Ovary (tissue), 9 donors: ENCODE measurements around the gene GLIPR1. TPM values are rescaled to one million over a fixed set of nuclear protein-coding genes. Genes with fewer than 3 reads are reported as not detected.

Experiments
- DNase-seq, 5 donors: peaks; one replicate each; pipeline ENCODE4 v3.0.0-alpha.2; 2019 to 2020
- H3K27ac ChIP-seq, 2 donors: fragments of 200-600 bp; one replicate each; pipeline versions ENCODE4 v1.5.1 to v1.8.0; 2019 to 2022
- H3K27me3 ChIP-seq: fragments of 200-600 bp; one replicate; pipeline ENCODE4 v1.8.0; 2022
- H3K36me3 ChIP-seq: fragments of 200-600 bp; sonication (generic); one replicate; pipeline ENCODE4 v1.5.1; 2019
- H3K4me1 ChIP-seq: one replicate; pipeline ENCODE4 v1.8.1; 2013; ENCODE audit warnings: mild to moderate bottlenecking, moderate library complexity; ENCODE audit not compliant: insufficient read depth
- H3K4me3 ChIP-seq: fragments of 200-600 bp; sonication (generic); one replicate; pipeline ENCODE4 v1.5.1; 2017
- H3K9me3 ChIP-seq, 2 donors: fragments of 200-600 bp in 1 of 2; sonication (generic) in 1 of 2; one replicate each; pipeline versions ENCODE4 v1.5.1 to v1.8.1; 2013 to 2019; ENCODE audit warnings: mild to moderate bottlenecking in 1 of 2, moderate library complexity in 1 of 2
- EP300 ChIP-seq: sonication (generic); formaldehyde crosslinking; IDR thresholded peaks from one replicate; pipeline ENCODE4 v1.6.1; 2017; ENCODE audit warnings: antibody characterized with exemption
- POLR2A ChIP-seq: fragments of 450-650 bp; IDR thresholded peaks from one replicate; pipeline ENCODE4 v1.6.1; 2017; ENCODE audit warnings: antibody characterized with exemption, mild to moderate bottlenecking, moderate library complexity
- WGBS, 3 donors: extraction: QIAGEN DNeasy Blood & Tissue Kit in 1 of 3; methylation state at CpG; one replicate each; pipeline versions ENCODE4 v1.1.5 to v1.1.7; 2013 to 2017; 5-methylcytosine and 5-hydroxymethylcytosine counted together
- intact Hi-C, 4 donors: fragments of 100-400 bp; cut with DNase I; formaldehyde crosslinking; loops; one replicate each; pipeline versions ENCODE4 v1.11.0 to v1.15.1; 2022 to 2023
- polyA plus RNA-seq, 2 donors: library from polyadenylated mRNA; stranded (reverse); fragments of 200-250 nt in 1 of 2; fragments of 350-450 nt in 1 of 2; fragmentation: Illumina TruSeq in 1 of 2; extraction: RNeasy Lipid Tissue Mini Kit (QIAGEN cat#74804) in 1 of 2; gene quantifications; one replicate each; pipeline ENCODE4 v1.2.3, GENCODE V29; 2013 to 2014
- total RNA-seq, 7 donors: library from RNA; depleted of rRNA in 2 of 7; stranded (reverse); fragments of >200 nt in 2 of 7; fragmentation: NEBNext Ultra II Directional in 3 of 7; extraction: Animal tissue kit (Norgen Biotek cat#: 25700) in 3 of 7; gene quantifications; one replicate each; pipeline versions ENCODE4 v1.1.0 to v1.2.4, GENCODE V29; 2016 to 2023
- TF ChIP-seq, protein P1 (sequence below), 3 donors: fragments of 450-650 bp in 2 of 3; fragments of 200-600 bp in 1 of 3; IDR thresholded peaks; one replicate each; pipeline versions ENCODE4 v1.5.1 to v1.8.0; 2016 to 2022; ENCODE audit warnings: antibody characterized with exemption in 3 of 3, mild to moderate bottlenecking in 1 of 3
- donor health status: DM: no; HTN: no; CAD: no; lungs with moderate emphysema.
- donor health status: DM: no; HTN: no; CAD: no.
- donor health status: Bipolar disorder and iron deficiency.
- donor health status: DM: yes; HTN: yes; CAD: no.
- donor health status: DM: no; HTN: no; CAD: no.
- donor health status: DM: yes; HTN: yes; CAD: no.

GLIPR1 gene
- total and polyA plus RNA-seq, 9 donors = 8.5 to 122 (median 27.9) TPM

DNA sequence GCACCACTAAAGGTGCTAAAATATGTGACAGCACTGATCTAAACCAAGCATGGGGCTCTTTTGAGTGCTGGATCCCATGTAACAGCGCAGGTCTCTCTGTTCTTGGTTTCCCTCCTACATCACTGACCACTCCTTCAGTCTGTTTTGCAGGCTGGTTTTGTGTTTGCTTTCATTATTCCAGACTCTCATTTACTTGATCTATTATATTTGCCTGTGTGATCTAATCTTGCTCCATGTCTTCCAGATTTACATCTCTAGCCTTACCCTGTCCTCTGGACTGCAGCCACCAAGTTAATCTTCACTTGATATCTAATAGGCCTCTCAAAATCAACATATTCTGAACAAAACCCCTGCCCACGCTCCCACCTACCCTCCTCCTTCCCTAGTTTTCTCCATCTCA is 8.6 kb downstream of the GLIPR1 start:
- Histone ChIP-seq H3K4me3 (no peak overlapping the region), H3K27me3 (no peaks in the 10 kb centered on the region), H3K27ac (no peak overlapping the region), H3K36me3 (no peaks in the 10 kb centered on the region), H3K4me1 (no peaks in the 10 kb centered on the region), H3K9me3 (no peaks in the 10 kb centered on the region)
- TF ChIP-seq EP300 (no peak), POLR2A (no peak)
- TF ChIP-seq, protein P1, sequence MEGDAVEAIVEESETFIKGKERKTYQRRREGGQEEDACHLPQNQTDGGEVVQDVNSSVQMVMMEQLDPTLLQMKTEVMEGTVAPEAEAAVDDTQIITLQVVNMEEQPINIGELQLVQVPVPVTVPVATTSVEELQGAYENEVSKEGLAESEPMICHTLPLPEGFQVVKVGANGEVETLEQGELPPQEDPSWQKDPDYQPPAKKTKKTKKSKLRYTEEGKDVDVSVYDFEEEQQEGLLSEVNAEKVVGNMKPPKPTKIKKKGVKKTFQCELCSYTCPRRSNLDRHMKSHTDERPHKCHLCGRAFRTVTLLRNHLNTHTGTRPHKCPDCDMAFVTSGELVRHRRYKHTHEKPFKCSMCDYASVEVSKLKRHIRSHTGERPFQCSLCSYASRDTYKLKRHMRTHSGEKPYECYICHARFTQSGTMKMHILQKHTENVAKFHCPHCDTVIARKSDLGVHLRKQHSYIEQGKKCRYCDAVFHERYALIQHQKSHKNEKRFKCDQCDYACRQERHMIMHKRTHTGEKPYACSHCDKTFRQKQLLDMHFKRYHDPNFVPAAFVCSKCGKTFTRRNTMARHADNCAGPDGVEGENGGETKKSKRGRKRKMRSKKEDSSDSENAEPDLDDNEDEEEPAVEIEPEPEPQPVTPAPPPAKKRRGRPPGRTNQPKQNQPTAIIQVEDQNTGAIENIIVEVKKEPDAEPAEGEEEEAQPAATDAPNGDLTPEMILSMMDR (IDR thresholded peaks at IDR 0.05) = no peak
- intact Hi-C loops = loop anchor here in 2 of 4 donors (10.0 kb wide), 1 partner anchor 154 kb away; the partner anchor contains the start of genes CAPS2 (in 2 of the 2) and GLIPR1L1 (in 2 of the 2)
- DNase-seq = no peak
- 83 to 89% (median 88%) methylated on average over 2 of the region's 2 CpGs for WGBS, 3 donors

DNA sequence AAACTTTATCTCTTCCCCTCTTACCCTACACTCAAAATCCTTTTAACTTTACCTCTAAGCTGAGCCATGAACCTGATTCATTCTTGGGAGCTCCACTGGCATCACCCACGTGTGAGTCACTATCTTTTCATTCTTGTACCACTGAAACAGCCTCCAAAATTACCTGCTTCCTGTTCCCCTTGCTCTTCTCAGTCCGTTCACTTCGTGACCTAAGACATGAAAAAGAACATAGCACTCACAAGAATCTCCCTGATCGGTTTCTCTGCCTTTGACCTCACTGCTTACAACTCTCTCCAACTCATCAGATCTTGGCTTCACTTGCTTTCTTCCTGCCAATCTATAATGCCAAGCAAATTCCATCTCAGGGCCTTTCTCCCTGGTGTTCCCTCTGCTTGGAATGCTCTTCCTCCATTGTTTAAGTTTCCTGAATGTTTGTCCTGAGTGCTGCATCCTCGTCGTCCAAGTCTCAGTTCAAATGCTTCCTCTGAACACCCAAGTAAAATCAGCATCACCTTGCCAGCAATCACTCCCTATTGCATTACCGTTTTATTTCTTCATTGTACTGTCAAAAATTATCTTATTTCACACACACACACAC is 9.2 kb downstream of the GLIPR1 start:
- 68 to 70% (median 69%) methylated on average over 7 of the region's 7 CpGs for WGBS, 3 donors
- Histone ChIP-seq H3K27ac (no peak overlapping the region), H3K4me1 (no peaks in the 10 kb centered on the region), H3K27me3 (no peaks in the 10 kb centered on the region), H3K36me3 (no peaks in the 10 kb centered on the region), H3K4me3 (no peak overlapping the region), H3K9me3 (no peaks in the 10 kb centered on the region)
- no peak for DNase-seq
- TF ChIP-seq, protein P1 (IDR thresholded peaks at IDR 0.05) = no peak
- TF ChIP-seq EP300 (no peak), POLR2A (no peak)
- intact Hi-C loops = loop anchor here in 2 of 4 donors (10.0 kb wide), 1 partner anchor 155 kb away; the partner anchor contains the start of genes CAPS2 (in 2 of the 2) and GLIPR1L1 (in 2 of the 2)

DNA sequence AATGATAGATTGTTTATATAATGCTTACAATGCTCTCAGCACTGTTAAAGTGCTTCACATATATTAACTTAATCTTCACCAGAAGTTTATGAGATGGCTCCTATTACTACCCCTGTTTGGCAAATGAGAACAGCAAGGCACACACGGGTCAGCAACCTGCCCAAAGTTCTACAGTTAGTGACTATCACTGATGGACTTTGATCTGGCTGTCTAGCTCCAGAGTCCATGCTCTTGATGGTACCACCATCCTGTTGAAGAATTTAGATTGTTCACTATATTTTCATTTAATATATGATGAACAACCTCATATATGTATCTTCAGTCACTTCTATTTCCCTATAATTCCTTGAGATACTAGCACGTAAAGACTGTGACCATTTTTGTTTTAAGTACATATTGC is 10.6 kb downstream of the GLIPR1 start:
- H3K4me3 ChIP-seq = no peak overlapping the region
- TF ChIP-seq EP300 = no peak
- TF ChIP-seq POLR2A = no peak
- TF ChIP-seq, protein P1 (IDR thresholded peaks at IDR 0.05) = no peak
- H3K36me3 ChIP-seq = no peaks in the 10 kb centered on the region
- no peaks in the 10 kb centered on the region for H3K4me1 ChIP-seq
- intact Hi-C loops = no loop called here
- 80 to 89% (median 87%) methylated on average over 2 of the region's 2 CpGs for WGBS, 3 donors
- H3K9me3 ChIP-seq = no peaks in the 10 kb centered on the region
- no peaks in the 10 kb centered on the region for H3K27me3 ChIP-seq
- no peak for DNase-seq
- H3K27ac ChIP-seq = no peak overlapping the region

DNA sequence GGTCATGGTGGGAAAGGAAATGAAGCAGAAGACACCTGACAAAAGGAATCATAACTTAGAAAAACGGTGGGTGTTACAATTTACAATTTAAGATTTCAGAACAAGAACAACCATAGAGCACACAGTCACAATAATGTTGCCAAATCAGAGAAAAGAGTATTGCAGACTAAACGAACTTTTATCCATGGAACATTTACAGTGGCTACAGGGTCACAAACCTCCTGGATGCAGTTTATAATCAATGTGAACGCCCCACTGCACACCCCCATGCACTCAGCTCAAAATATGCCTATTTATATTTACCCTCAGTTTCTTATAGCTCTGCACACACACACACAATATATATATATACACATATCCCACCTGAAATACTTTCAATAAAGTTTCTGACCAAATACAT is 22.9 kb downstream of the GLIPR1 start:
- TF ChIP-seq POLR2A = no peak
- TF ChIP-seq, protein P1 (IDR thresholded peaks at IDR 0.05) = no peak
- no peak for TF ChIP-seq EP300
- Histone ChIP-seq H3K36me3 (no peaks in the 10 kb centered on the region), H3K4me1 (no peaks in the 10 kb centered on the region), H3K27ac (no peak overlapping the region), H3K4me3 (no peak overlapping the region), H3K27me3 (no peaks in the 10 kb centered on the region), H3K9me3 (no peaks in the 10 kb centered on the region)
- intact Hi-C loops = no loop called here
- no peak for DNase-seq
- 56 to 71% (median 67%) methylated on average over 3 of the region's 3 CpGs for WGBS, 3 donors
